Uterus (tissue), 2 donors: Measurements from ENCODE around the gene CDH10.

Source experiments
- POLR2A ChIP-seq, 2 donors: fragments of 450-650 bp; IDR thresholded peaks; one replicate each; pipeline ENCODE4 v1.6.1; 2016; ENCODE audit warnings: antibody characterized with exemption in 2 of 2, mild to moderate bottlenecking in 1 of 2, moderate library complexity in 1 of 2
- TF ChIP-seq, protein P1 (sequence below), 4 experiments: fragments of 200-600 bp in 2 of 4; fragments of 450-650 bp in 2 of 4; sonication (generic) in 2 of 4; IDR thresholded peaks; one replicate each; pipeline ENCODE4 v1.5.1; 2016 to 2019; ENCODE audit warnings: antibody characterized with exemption in 4 of 4, mild to moderate bottlenecking in 2 of 4, moderate library complexity in 1 of 4

DNA sequence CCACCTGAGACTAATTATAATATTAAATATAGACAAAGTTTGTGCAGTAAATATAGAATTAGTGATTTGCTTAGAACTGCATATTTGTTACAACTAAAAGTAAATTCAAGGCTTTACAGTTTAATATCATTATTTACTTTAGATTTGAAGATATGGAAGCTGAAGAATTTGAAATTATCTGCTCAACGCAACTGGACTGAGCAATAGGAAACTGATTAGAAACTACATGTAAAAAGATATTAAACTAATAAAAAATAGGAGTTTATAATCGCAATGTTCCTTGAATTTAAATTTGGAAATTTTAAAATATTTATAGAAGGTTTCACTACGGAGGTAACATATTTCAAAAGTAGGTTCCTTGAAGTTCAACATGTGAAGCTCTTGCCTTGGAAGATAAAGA, 55.2 kb downstream of the CDH10 start:
- TF ChIP-seq, protein P1, sequence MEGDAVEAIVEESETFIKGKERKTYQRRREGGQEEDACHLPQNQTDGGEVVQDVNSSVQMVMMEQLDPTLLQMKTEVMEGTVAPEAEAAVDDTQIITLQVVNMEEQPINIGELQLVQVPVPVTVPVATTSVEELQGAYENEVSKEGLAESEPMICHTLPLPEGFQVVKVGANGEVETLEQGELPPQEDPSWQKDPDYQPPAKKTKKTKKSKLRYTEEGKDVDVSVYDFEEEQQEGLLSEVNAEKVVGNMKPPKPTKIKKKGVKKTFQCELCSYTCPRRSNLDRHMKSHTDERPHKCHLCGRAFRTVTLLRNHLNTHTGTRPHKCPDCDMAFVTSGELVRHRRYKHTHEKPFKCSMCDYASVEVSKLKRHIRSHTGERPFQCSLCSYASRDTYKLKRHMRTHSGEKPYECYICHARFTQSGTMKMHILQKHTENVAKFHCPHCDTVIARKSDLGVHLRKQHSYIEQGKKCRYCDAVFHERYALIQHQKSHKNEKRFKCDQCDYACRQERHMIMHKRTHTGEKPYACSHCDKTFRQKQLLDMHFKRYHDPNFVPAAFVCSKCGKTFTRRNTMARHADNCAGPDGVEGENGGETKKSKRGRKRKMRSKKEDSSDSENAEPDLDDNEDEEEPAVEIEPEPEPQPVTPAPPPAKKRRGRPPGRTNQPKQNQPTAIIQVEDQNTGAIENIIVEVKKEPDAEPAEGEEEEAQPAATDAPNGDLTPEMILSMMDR (IDR thresholded peaks at IDR 0.05) = no peak
- TF ChIP-seq POLR2A (IDR thresholded peaks at IDR 0.05) = no peak
